Measurements from ENCODE around the gene NFIC.

DNA sequence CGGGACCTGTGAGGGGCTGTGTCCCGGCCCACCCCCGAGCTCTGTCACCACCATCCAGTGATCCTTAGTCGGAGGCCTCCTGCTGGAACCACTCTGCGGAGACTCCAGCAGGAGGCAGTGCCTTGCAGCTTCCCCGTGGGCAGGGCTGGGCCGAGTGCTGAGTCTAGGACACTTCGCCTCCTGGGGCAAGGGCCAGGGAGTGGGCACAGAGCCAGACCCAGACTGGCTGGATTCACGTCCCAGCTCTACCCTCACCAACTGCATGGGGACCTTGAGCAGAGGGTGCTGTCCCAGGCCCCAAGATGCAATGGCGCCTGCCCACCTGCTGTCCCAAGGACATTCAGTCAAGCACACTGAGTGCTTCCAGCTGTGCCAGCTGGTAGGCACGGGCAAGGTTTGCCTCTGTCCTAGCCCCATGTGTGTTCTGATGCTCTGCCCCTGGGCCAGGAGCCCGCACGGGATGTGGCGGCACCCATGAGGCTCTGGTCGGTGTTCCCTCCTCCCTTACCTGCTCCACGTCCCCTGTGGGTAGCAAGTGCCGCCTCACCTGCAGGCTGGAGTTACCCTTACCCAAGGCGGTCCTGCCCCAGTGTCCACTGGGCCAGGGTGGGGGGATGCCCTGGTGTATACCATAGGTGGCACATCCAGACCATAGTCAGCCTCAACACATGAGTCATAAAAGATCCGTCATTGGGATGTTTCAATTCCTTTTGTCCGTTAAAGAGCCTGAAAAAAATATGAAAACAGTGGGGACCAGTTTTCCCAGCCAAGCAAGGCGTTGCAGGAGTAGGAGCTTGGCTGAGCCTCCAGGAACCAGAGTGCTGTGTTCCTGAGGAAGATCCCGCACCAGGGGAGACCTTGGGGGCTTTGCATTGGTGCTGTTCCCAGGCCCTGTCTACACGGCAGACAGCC, 147.1 kb downstream of the NFIC start:
- TF ChIP-seq YY1 (IDR thresholded peaks at IDR 0.05; ENCODE audit: insufficient read depth, insufficient read length), result no peak
- TF ChIP-seq ZNF274 (IDR thresholded peaks at IDR 0.05; ENCODE audit: low read depth, low read length), result no peak
- TF ChIP-seq SUZ12 (IDR thresholded peaks at IDR 0.05; ENCODE audit: extremely low read depth, insufficient read depth, insufficient read length), result no peak
